GM23338 (cell line): Measurements from ENCODE around the gene PTCD2. TPM values are rescaled to one million over a fixed set of nuclear protein-coding genes. Genes with fewer than 3 reads are reported as not detected.

Experiments
- EZH2 ChIP-seq: fragments of 200-600 bp; sonication (generic); IDR thresholded peaks from one replicate; pipeline ENCODE4 v1.8.0; 2017; ENCODE audit warnings: antibody characterized with exemption, mild to moderate bottlenecking, low read depth; ENCODE audit not compliant: unreplicated experiment
- EZH2phosphoT487 ChIP-seq: fragments of 200-600 bp; sonication (generic); IDR thresholded peaks from one replicate; pipeline ENCODE4 v1.8.1; 2018; ENCODE audit warnings: antibody characterized with exemption; ENCODE audit not compliant: unreplicated experiment
- JUNB ChIP-seq: IDR thresholded peaks from one replicate; pipeline ENCODE4 v1.6.1; 2016; ENCODE audit warnings: antibody characterized with exemption; ENCODE audit not compliant: unreplicated experiment
- NANOG ChIP-seq: IDR thresholded peaks from 2 replicates; pipeline ENCODE4 v1.6.1; 2016; ENCODE audit warnings: antibody characterized with exemption, borderline replicate concordance
- POLR2AphosphoS5 ChIP-seq: IDR thresholded peaks from 2 replicates; pipeline ENCODE4 v1.6.1; 2016; ENCODE audit warnings: antibody characterized with exemption, low read depth
- STAT1 ChIP-seq: IDR thresholded peaks from one replicate; pipeline ENCODE4 v1.6.1; 2016; ENCODE audit warnings: antibody characterized with exemption; ENCODE audit not compliant: unreplicated experiment
- ZNF331 ChIP-seq: fragments of 250-450 bp; sonication (Bioruptor Pico); IDR thresholded peaks from 2 replicates; pipeline ENCODE4 v1.5.0; 2020; ENCODE audit warnings: low read depth, mild to moderate bottlenecking, moderate library complexity
- polyA plus RNA-seq: library from polyadenylated mRNA; unstranded; fragments of >200 nt; fragmentation: Nextera tagmentation; extraction: Ambion mirVana; gene quantifications from 2 replicates; pipeline ENCODE4 v1.2.1, GENCODE V29; 2016
- small RNA-seq: library from RNA; depleted of rRNA; stranded (forward); fragments of <200 nt; gene quantifications from one replicate; pipeline ENCODE3, GENCODE V24; 2014; ENCODE audit warnings: low replicate concordance
- total RNA-seq: library from RNA; depleted of rRNA; stranded (reverse); fragments of >200 nt; shearing (Covaris generic); gene quantifications from 2 replicates; pipeline ENCODE4 v1.2.3, GENCODE V29; 2014; rRNA removed
- TF ChIP-seq, protein P1 (sequence below): IDR thresholded peaks from one replicate; pipeline ENCODE4 v1.6.1; 2018; ENCODE audit warnings: antibody characterized with exemption; ENCODE audit not compliant: unreplicated experiment

Gene PTCD2
- total and polyA plus RNA-seq, 2 experiments from 2014 or later: 8.8 to 14.5 TPM

DNA sequence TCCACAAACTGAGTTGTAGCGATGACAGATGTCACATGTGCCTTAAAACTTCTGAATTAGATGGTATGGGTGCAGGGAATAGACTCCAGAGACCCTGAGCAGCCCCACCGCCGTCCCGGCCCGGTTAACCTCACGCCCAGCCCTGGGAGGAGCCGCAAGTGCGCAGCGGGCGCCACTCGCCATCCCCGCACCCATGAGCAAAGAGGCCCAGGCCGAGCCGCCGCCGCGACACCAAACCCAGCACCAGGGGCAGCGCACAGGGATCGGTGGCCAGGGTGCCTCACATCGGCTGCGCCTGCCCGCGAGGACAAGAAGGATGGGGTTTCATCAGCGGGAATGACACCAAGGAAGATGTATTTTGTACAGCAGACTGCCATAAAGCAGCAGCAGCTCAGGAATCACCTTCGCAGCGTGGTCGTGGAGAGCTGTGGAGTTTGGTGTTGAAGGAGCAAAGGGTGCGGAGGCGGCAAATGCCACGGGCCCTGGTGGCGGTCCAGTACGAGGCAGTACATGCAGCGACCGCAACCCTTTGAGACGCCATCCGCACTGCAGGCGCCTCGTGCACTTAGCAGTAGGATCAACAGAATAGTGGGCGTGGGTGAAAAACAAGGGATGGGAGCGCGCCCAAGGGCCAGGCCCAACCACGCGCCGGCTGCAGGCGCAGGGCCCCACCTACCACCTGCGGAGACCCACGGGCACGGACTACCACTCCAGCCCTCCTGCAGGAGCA, 97.3 kb downstream of the PTCD2 start (continued):
- TF ChIP-seq NANOG: no peak
- TF ChIP-seq, protein P1, sequence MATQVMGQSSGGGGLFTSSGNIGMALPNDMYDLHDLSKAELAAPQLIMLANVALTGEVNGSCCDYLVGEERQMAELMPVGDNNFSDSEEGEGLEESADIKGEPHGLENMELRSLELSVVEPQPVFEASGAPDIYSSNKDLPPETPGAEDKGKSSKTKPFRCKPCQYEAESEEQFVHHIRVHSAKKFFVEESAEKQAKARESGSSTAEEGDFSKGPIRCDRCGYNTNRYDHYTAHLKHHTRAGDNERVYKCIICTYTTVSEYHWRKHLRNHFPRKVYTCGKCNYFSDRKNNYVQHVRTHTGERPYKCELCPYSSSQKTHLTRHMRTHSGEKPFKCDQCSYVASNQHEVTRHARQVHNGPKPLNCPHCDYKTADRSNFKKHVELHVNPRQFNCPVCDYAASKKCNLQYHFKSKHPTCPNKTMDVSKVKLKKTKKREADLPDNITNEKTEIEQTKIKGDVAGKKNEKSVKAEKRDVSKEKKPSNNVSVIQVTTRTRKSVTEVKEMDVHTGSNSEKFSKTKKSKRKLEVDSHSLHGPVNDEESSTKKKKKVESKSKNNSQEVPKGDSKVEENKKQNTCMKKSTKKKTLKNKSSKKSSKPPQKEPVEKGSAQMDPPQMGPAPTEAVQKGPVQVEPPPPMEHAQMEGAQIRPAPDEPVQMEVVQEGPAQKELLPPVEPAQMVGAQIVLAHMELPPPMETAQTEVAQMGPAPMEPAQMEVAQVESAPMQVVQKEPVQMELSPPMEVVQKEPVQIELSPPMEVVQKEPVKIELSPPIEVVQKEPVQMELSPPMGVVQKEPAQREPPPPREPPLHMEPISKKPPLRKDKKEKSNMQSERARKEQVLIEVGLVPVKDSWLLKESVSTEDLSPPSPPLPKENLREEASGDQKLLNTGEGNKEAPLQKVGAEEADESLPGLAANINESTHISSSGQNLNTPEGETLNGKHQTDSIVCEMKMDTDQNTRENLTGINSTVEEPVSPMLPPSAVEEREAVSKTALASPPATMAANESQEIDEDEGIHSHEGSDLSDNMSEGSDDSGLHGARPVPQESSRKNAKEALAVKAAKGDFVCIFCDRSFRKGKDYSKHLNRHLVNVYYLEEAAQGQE: no peak
- no peak for TF ChIP-seq JUNB
- no peak for TF ChIP-seq EZH2phosphoT487
- no peak for TF ChIP-seq ZNF331 (CRISPR knock-in tag)
- no peak for TF ChIP-seq EZH2
- no peak for TF ChIP-seq POLR2AphosphoS5
- TF ChIP-seq STAT1: no peak

Small RNAs within 50 kb of the gene (small RNA-seq; reads per million reads assigned to genes)
- gene RN7SL153P: not detected

Other genes with a start within 250 kb of the PTCD2 start
- gene MAP1B, start 212.9 kb upstream of the PTCD2 start, total RNA-seq: 111 and 263 TPM in 2 replicates
- 114 and 148 TPM in 2 replicates for gene MAP1B, start 212.9 kb upstream of the PTCD2 start, polyA plus RNA-seq
- gene MRPS27, start 133 bp upstream of the PTCD2 start, total RNA-seq: 128 and 141 TPM in 2 replicates
- 53.2 TPM in 2 replicates for gene MRPS27, start 133 bp upstream of the PTCD2 start, polyA plus RNA-seq
- not detected in 2 replicates for gene ZNF366, start 187.0 kb downstream of the PTCD2 start, total RNA-seq
- gene ZNF366, start 187.0 kb downstream of the PTCD2 start, polyA plus RNA-seq: not detected in 2 replicates